ENCODE measurements around the gene PPP3R1.

Gene PPP3R1

GRCh38 chr2:68169308-68169707 is 83.0 kb downstream of the PPP3R1 start:
- peak; percentile 35 for ATAC-seq
- TF ChIP-seq ZNF70 (CRISPR knock-in tag; IDR thresholded peaks at IDR 0.05) (no peak), OSR1 (CRISPR knock-in tag; IDR thresholded peaks at IDR 0.05) (no peak), TCF4 (CRISPR knock-in tag; IDR thresholded peaks at IDR 0.05; ENCODE audit: borderline replicate concordance) (no peak), GLIS3 (CRISPR knock-in tag; IDR thresholded peaks at IDR 0.05) (no peak), ZC3H10 (CRISPR knock-in tag; IDR thresholded peaks at IDR 0.05) (no peak), PPARA (CRISPR knock-in tag; IDR thresholded peaks at IDR 0.05; ENCODE audit: borderline replicate concordance) (no peak), SNAI2 (CRISPR knock-in tag; IDR thresholded peaks at IDR 0.05) (no peak), CSDC2 (CRISPR knock-in tag; IDR thresholded peaks at IDR 0.05) (no peak), POU6F1 (CRISPR knock-in tag; IDR thresholded peaks at IDR 0.05; ENCODE audit: borderline replicate concordance, low read depth) (no peak), RARB (CRISPR knock-in tag; IDR thresholded peaks at IDR 0.05) (no peak), ZNF565 (CRISPR knock-in tag; conservative IDR thresholded peaks at IDR 0.05; ENCODE audit: low read depth) (no peak), BACH2 (CRISPR knock-in tag; IDR thresholded peaks at IDR 0.05; ENCODE audit: borderline replicate concordance) (no peak), CSRNP3 (CRISPR knock-in tag; IDR thresholded peaks at IDR 0.05) (no peak), ARNTL (CRISPR knock-in tag; IDR thresholded peaks at IDR 0.05; ENCODE audit: borderline replicate concordance, low read depth) (no peak)

- no peak for TF ChIP-seq GLIS3 (CRISPR knock-in tag; IDR thresholded peaks at IDR 0.05)
- TF ChIP-seq OSR1 (CRISPR knock-in tag; IDR thresholded peaks at IDR 0.05), result no peak
- TF ChIP-seq RARB (CRISPR knock-in tag; IDR thresholded peaks at IDR 0.05), result no peak
- no peak for TF ChIP-seq POU6F1 (CRISPR knock-in tag; IDR thresholded peaks at IDR 0.05; ENCODE audit: borderline replicate concordance, low read depth)
- no peak; the same call in 2 of the 3 replicates for ATAC-seq
Observed at GRCh38 chr2:68167186-68167585, 85.1 kb downstream of the PPP3R1 start.

- TF ChIP-seq ZNF565 (CRISPR knock-in tag; conservative IDR thresholded peaks at IDR 0.05; ENCODE audit: low read depth) (no peak), ZNF70 (CRISPR knock-in tag; IDR thresholded peaks at IDR 0.05) (no peak), ZNF8 (CRISPR knock-in tag; IDR thresholded peaks at IDR 0.05) (no peak), POU6F1 (CRISPR knock-in tag; IDR thresholded peaks at IDR 0.05; ENCODE audit: borderline replicate concordance, low read depth) (no peak), TOX (CRISPR knock-in tag; IDR thresholded peaks at IDR 0.05; ENCODE audit: borderline replicate concordance) (no peak), BACH2 (CRISPR knock-in tag; IDR thresholded peaks at IDR 0.05; ENCODE audit: borderline replicate concordance) (no peak), ZFP30 (CRISPR knock-in tag; IDR thresholded peaks at IDR 0.05) (no peak), PPARA (CRISPR knock-in tag; IDR thresholded peaks at IDR 0.05; ENCODE audit: borderline replicate concordance) (no peak), GLIS3 (CRISPR knock-in tag; IDR thresholded peaks at IDR 0.05) (no peak), TCF4 (CRISPR knock-in tag; IDR thresholded peaks at IDR 0.05; ENCODE audit: borderline replicate concordance) (no peak), ESRRG (CRISPR knock-in tag; IDR thresholded peaks at IDR 0.05) (no peak), ZC3H10 (CRISPR knock-in tag; IDR thresholded peaks at IDR 0.05) (no peak), CSDC2 (CRISPR knock-in tag; IDR thresholded peaks at IDR 0.05) (no peak), SNAI2 (CRISPR knock-in tag; IDR thresholded peaks at IDR 0.05) (no peak), ARNTL (CRISPR knock-in tag; IDR thresholded peaks at IDR 0.05; ENCODE audit: borderline replicate concordance, low read depth) (no peak), CREB5 (CRISPR knock-in tag; IDR thresholded peaks at IDR 0.05; ENCODE audit: low read depth) (no peak), ZFP3 (CRISPR knock-in tag; IDR thresholded peaks at IDR 0.05) (no peak), RARB (CRISPR knock-in tag; IDR thresholded peaks at IDR 0.05) (no peak)
- ATAC-seq, result no peak
Observed at GRCh38 chr2:68163641-68164040, 88.7 kb downstream of the PPP3R1 start.

GRCh38 chr2:68158134-68158447 is 94.2 kb downstream of the PPP3R1 start:
- no peak for ATAC-seq
- TF ChIP-seq TCF4 (CRISPR knock-in tag; IDR thresholded peaks at IDR 0.05; ENCODE audit: borderline replicate concordance) (no peak), TOX (CRISPR knock-in tag; IDR thresholded peaks at IDR 0.05; ENCODE audit: borderline replicate concordance) (no peak), ZNF8 (CRISPR knock-in tag; IDR thresholded peaks at IDR 0.05) (no peak), ESRRG (CRISPR knock-in tag; IDR thresholded peaks at IDR 0.05) (no peak), CSDC2 (CRISPR knock-in tag; IDR thresholded peaks at IDR 0.05) (no peak), ZC3H10 (CRISPR knock-in tag; IDR thresholded peaks at IDR 0.05) (no peak), CSRNP3 (CRISPR knock-in tag; IDR thresholded peaks at IDR 0.05) (no peak), OSR1 (CRISPR knock-in tag; IDR thresholded peaks at IDR 0.05) (no peak), ZNF70 (CRISPR knock-in tag; IDR thresholded peaks at IDR 0.05) (no peak), ISL1 (CRISPR knock-in tag; IDR thresholded peaks at IDR 0.05) (no peak), ARNTL (CRISPR knock-in tag; IDR thresholded peaks at IDR 0.05; ENCODE audit: borderline replicate concordance, low read depth) (no peak), GLIS3 (CRISPR knock-in tag; IDR thresholded peaks at IDR 0.05) (no peak), CREB5 (CRISPR knock-in tag; IDR thresholded peaks at IDR 0.05; ENCODE audit: low read depth) (no peak), ZFP3 (CRISPR knock-in tag; IDR thresholded peaks at IDR 0.05) (no peak), ZNF565 (CRISPR knock-in tag; conservative IDR thresholded peaks at IDR 0.05; ENCODE audit: low read depth) (no peak)

Measured in SK-N-SH treated with all-trans-retinoic acid at 6 μM for 48 hours (cell line).